Epidermal melanocyte (primary cell): ENCODE measurements around the gene KEL.

Experiments used
- DNase-seq: peaks from one replicate; pipeline ENCODE4 v3.0.0; 2011; ENCODE audit warnings: low spot score; ENCODE audit not compliant: insufficient read length

The KEL gene

GRCh38 chr7:142961595-142961972 lies 579 bp downstream of the KEL start:
- no peak for DNase-seq

GRCh38 chr7:142960955-142961512 lies 1.1 kb downstream of the KEL start:
- DNase-seq = no peak

GRCh38 chr7:142959202-142959601 lies 3.0 kb downstream of the KEL start:
- DNase-seq = no peak

DNA sequence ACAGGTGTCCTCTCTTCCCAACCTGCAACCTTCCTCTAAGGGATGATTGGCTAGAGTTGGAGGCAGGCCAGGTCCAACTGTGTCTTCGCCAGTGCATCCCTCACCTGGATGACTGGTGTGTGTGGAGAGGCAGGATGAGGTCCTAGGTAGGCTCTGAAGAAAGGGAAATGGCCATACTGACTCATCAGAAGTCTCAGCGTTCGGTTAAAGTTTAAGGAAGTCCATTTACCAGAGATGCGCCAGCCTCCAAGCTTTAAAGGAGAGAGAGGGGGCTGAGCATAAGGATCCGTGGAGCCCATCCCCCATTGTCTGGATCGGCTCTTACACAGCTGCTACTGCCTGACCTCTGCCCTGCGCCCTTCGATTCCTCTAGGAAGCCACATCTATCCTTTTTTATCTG lies 4.4 kb downstream of the KEL start:
- DNase-seq = no peak

GRCh38 chr7:142956951-142957623 lies 5.1 kb downstream of the KEL start:
- DNase-seq = no peak

DNA sequence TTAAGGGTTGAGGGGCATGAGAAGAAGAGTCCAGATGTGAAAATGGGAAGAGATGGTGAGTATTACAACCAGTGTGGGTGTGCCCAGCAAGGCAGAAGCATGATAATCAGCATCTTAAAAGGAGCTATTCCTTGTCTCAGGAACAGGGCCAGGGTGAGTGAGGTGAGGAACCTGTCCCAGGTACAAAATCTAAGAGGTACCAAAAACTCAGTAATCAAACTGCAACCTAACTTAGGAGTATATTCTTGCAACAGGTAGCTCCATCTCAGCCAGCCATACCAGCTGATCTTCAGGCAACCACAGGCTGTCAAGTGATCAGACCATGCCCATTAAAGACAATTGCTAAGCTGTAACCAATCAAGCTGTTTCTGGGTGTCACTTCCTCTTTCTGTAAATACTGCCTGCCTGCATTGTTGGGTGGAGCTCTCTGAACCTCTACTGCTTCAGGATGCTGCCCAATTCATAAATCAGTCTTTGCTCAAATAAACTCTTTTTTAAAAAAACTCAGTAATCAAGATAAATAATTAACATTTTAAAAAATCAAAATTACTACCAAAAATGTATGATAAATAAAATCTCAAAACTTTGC lies 7.4 kb downstream of the KEL start:
- no peak for DNase-seq

GRCh38 chr7:142950235-142950634 lies 11.9 kb downstream of the KEL start:
- no peak for DNase-seq

GRCh38 chr7:142948603-142949002 lies 13.6 kb downstream of the KEL start:
- no peak for DNase-seq

- DNase-seq = no peak
Measured at GRCh38 chr7:142945001-142945400, 17.2 kb downstream of the KEL start.

GRCh38 chr7:142943706-142944268 lies 18.4 kb downstream of the KEL start:
- no peak for DNase-seq

- DNase-seq = no peak
Measured at GRCh38 chr7:142942746-142943145, 19.4 kb downstream of the KEL start.

DNA sequence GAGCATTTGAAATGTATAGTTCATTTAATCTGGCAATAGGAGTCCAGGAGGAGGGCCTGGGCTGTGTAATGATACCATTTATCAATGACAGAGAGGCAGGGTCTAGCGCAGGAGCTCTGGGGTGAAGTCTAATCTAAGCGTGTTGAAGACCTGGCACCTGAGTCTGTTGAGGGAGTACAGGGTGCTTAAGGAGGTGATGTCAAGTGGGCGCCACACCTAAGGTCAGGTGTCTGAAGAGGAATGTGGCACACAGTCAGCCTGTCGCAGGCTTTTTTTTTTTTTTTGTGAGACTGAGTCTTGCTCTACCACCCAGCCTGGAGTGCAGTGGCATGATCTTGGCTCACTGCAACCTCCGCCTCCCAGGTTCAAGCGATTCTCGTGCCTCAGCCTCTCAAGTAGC lies 20.6 kb downstream of the KEL start:
- no peak for DNase-seq

- no peak for DNase-seq
Measured at GRCh38 chr7:142940966-142941535, 21.1 kb downstream of the KEL start.

DNA sequence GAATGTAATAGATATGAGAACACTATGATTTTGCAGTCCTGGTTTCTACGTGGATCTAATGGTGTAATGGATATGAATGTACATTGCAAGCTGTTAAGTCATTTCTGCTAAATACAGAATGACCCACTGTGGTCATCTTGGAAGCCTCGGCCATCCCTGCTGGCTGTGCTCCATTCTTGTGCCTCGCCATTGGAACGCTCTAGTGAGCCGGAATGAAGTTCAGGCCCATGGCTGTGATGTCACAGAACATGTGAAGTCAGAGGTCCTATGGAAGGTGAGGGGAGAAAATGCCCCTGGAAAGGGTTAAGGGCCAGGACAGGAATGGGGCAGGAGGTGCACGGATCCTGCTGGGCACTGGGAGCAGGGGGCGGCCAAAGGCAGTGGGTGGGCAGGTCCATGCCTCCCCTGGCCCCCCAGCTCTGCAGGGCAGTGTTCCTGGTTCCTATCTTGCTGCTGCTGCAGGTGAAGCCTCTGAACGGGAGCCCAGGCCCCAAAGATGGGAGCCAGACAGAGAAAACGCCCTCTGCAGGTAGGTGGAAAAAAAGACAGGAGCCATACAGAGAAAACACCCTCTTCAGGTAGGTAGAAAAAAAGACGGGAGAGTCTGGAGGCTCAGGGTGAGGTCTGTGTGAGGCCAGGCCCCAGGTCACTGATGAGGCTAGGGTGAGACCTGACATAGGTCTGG lies 22.8 kb downstream of the KEL start, which contains the start of gene LLCFC1:
TSS of gene LLCFC1 (plus strand) at position 259 of the 685 bp plus-strand sequence. CDS start at position 397, 138 bp downstream.
- DNase-seq = no peak

DNA sequence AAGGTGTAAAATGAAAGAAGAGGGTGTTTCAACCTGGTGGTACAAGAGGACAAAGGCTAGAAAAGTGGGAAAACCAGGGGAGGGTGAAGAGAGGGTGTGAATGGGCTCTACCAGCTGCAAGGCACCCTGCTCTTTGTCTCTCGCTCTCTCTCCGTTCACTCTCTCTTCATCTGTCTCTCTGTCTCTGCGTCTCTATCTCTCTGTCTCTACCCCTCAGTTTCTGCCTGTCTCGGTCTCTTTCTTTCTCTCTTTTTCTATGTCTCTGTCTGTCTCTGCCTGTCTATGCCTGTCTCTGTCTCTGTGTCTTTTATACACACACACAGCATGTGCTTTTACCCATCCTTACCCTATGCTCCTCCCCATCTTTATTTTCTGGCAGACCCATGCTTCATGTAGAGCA lies 23.6 kb downstream of the KEL start:
- no peak for DNase-seq

- no peak for DNase-seq
Measured at GRCh38 chr7:142935941-142936565, 26.1 kb downstream of the KEL start.

GRCh38 chr7:142934056-142934455 lies 28.1 kb downstream of the KEL start:
- DNase-seq = no peak

- no peak for DNase-seq
Measured at GRCh38 chr7:142933624-142934023, 28.5 kb downstream of the KEL start, which contains the start of gene TRPV5. Gene TRPV5 (minus strand): TSS chr7:142933746. CDS start chr7:142933459, 287 bp downstream.

DNA sequence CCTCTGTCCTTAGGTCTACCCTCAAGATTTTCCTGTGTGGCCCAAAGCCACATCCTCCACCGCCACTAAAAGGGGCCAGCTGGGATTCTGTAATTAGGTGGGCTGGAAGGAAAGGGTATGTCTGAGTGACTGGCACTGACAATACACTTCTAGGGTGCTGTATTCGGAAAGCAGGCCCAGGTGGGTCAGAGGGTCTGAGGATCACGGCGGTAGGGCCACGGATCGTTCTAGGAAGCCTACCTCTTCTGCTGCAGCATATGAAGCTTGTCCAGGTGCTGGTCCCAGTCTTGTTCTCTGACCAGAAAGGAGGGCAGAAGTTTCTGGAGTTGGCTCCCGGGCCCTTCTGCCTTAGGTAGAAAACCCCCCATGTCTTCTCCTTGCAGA lies 29.1 kb downstream of the KEL start:
- no peak for DNase-seq

GRCh38 chr7:142932386-142933091 lies 29.6 kb downstream of the KEL start:
- DNase-seq = no peak
